HEK293 (cell line): ENCODE results near the gene FILIP1.

Experiments used
- CTCF ChIA-PET: fragments of 350-600 bp; formaldehyde crosslinking; extraction: SDS; loops from one replicate; lab custom pipeline; 2021; ENCODE audit warnings: antibody characterized with exemption; lab: Yijun Ruan, JAX
- POLR2A ChIA-PET: fragments of 300-600 bp; formaldehyde crosslinking; extraction: SDS; loops from one replicate; lab custom pipeline; 2020; ENCODE audit warnings: antibody characterized with exemption, inconsistent platforms; lab: Yijun Ruan, JAX
- H3K27ac ChIP-seq: fragments of 200-500 bp; sonication (Bioruptor generic); 2 replicates; pipeline ENCODE4 v1.5.1; 2014; ENCODE audit warnings: low read depth, low read length, control low read depth, inconsistent platforms; ENCODE audit errors: extremely low read depth
- H3K36me3 ChIP-seq, 2 experiments: fragments of 200-500 bp in 1 of 2; sonication (Bioruptor generic) in 1 of 2; 1 replicate in 1 of 2; 2 replicates in 1 of 2; pipeline ENCODE4 v1.5.1; 2014 to 2017; ENCODE audit warnings: inconsistent platforms in 2 of 2, low read length in 2 of 2; ENCODE audit not compliant: control insufficient read depth in 2 of 2, insufficient read depth in 1 of 2
- H3K4me1 ChIP-seq: fragments of 200-500 bp; sonication (Bioruptor generic); 2 replicates; pipeline ENCODE4 v1.5.1; 2014; ENCODE audit warnings: mild to moderate bottlenecking, low read length, inconsistent platforms; ENCODE audit not compliant: control insufficient read depth, insufficient read depth
- H3K4me3 ChIP-seq: 2 replicates; pipeline ENCODE4 v1.5.1; 2011; ENCODE audit warnings: low read depth, mild to moderate bottlenecking, control low read depth, low read length, moderate library complexity
- H3K9me3 ChIP-seq: fragments of 200-500 bp; sonication (Bioruptor generic); 2 replicates; pipeline ENCODE4 v1.5.1; 2014; ENCODE audit warnings: low read depth, low read length, inconsistent platforms; ENCODE audit not compliant: control insufficient read depth, insufficient read depth
- GLIS1 ChIP-seq: fragments of 450-650 bp; formaldehyde crosslinking; IDR thresholded peaks from 2 replicates; pipeline ENCODE4 v1.5.1; 2016; ENCODE audit warnings: missing biosample characterization, missing genetic modification characterization
- HOXA7 ChIP-seq: sonication (generic); formaldehyde crosslinking; IDR thresholded peaks from 2 replicates; pipeline ENCODE4 v1.8.1; 2022; ENCODE audit warnings: missing genetic modification reagents, borderline replicate concordance
- OVOL3 ChIP-seq: fragments of 450-650 bp; formaldehyde crosslinking; IDR thresholded peaks from 2 replicates; pipeline ENCODE4 v1.5.1; 2016; ENCODE audit warnings: missing biosample characterization, missing genetic modification characterization
- SETDB1 ChIP-seq: IDR thresholded peaks from one replicate; pipeline ENCODE4 v1.6.1; 2017; ENCODE audit warnings: mild to moderate bottlenecking, low read length, moderate library complexity, mixed read lengths; ENCODE audit not compliant: insufficient read length
- TRIM28 ChIP-seq: IDR thresholded peaks from 2 replicates; pipeline ENCODE4 v1.6.1; 2011; ENCODE audit warnings: low read length, control low read depth, borderline replicate concordance
- ZBTB1 ChIP-seq: fragments of 450-650 bp; formaldehyde crosslinking; IDR thresholded peaks from 2 replicates; pipeline ENCODE4 v1.5.1; 2016; ENCODE audit warnings: missing biosample characterization, missing genetic modification characterization
- ZBTB21 ChIP-seq: fragments of 450-650 bp; formaldehyde crosslinking; IDR thresholded peaks from 2 replicates; pipeline ENCODE4 v1.5.1; 2017; ENCODE audit warnings: missing biosample characterization, missing genetic modification characterization
- ZBTB7A ChIP-seq: fragments of 450-650 bp; formaldehyde crosslinking; IDR thresholded peaks from 2 replicates; pipeline ENCODE4 v1.5.1; 2016; ENCODE audit warnings: low read depth, missing biosample characterization, missing genetic modification characterization
- ZFP37 ChIP-seq: fragments of 450-650 bp; formaldehyde crosslinking; IDR thresholded peaks from 2 replicates; pipeline ENCODE4 v1.5.1; 2016; ENCODE audit warnings: missing biosample characterization, missing genetic modification characterization
- ZIC2 ChIP-seq: fragments of 450-650 bp; formaldehyde crosslinking; IDR thresholded peaks from 2 replicates; pipeline ENCODE4 v1.5.1; 2016; ENCODE audit warnings: missing biosample characterization, missing genetic modification characterization
- ZNF132 ChIP-seq: fragments of 450-650 bp; formaldehyde crosslinking; IDR thresholded peaks from 2 replicates; pipeline ENCODE4 v1.5.1; 2017; ENCODE audit warnings: missing biosample characterization, missing genetic modification characterization, borderline replicate concordance
- ZNF133 ChIP-seq: fragments of 450-650 bp; formaldehyde crosslinking; IDR thresholded peaks from 2 replicates; pipeline ENCODE4 v1.5.1; 2016; ENCODE audit warnings: missing biosample characterization, missing genetic modification characterization
- ZNF19 ChIP-seq: fragments of 450-650 bp; formaldehyde crosslinking; IDR thresholded peaks from 2 replicates; pipeline ENCODE4; 2016; ENCODE audit warnings: missing biosample characterization, missing genetic modification characterization, low read depth
- ZNF211 ChIP-seq: fragments of 450-650 bp; formaldehyde crosslinking; IDR thresholded peaks from 2 replicates; pipeline ENCODE4 v1.5.1; 2016; ENCODE audit warnings: low read depth, missing biosample characterization, missing genetic modification characterization
- ZNF214 ChIP-seq: fragments of 450-650 bp; formaldehyde crosslinking; IDR thresholded peaks from 2 replicates; pipeline ENCODE4 v1.5.1; 2017; ENCODE audit warnings: missing biosample characterization, mild to moderate bottlenecking, missing genetic modification characterization, borderline replicate concordance
- ZNF292 ChIP-seq: fragments of 450-650 bp; formaldehyde crosslinking; IDR thresholded peaks from 2 replicates; pipeline ENCODE4 v1.5.1; 2016; ENCODE audit warnings: low read depth, missing biosample characterization, missing genetic modification characterization, borderline replicate concordance
- ZNF391 ChIP-seq: fragments of 450-650 bp; formaldehyde crosslinking; IDR thresholded peaks from 2 replicates; pipeline ENCODE4 v1.5.1; 2016; ENCODE audit warnings: low read depth, missing biosample characterization, missing genetic modification characterization, borderline replicate concordance
- ZNF423 ChIP-seq: fragments of 450-650 bp; formaldehyde crosslinking; IDR thresholded peaks from 2 replicates; pipeline ENCODE4 v1.5.1; 2016; ENCODE audit warnings: missing biosample characterization, missing genetic modification characterization
- ZNF549 ChIP-seq: fragments of 450-650 bp; IDR thresholded peaks from 2 replicates; pipeline ENCODE4 v1.5.1; 2018; ENCODE audit warnings: missing biosample characterization, missing genetic modification characterization, mild to moderate bottlenecking, inconsistent platforms, moderate library complexity
- ZNF560 ChIP-seq: fragments of 450-650 bp; formaldehyde crosslinking; IDR thresholded peaks from 2 replicates; pipeline ENCODE4 v1.5.1; 2017; ENCODE audit warnings: missing biosample characterization, missing genetic modification characterization, borderline replicate concordance
- ZNF610 ChIP-seq: fragments of 450-650 bp; formaldehyde crosslinking; IDR thresholded peaks from 2 replicates; pipeline ENCODE4 v1.5.1; 2016; ENCODE audit warnings: missing biosample characterization, missing genetic modification characterization, borderline replicate concordance
- ZNF621 ChIP-seq: fragments of 450-650 bp; formaldehyde crosslinking; IDR thresholded peaks from 2 replicates; pipeline ENCODE4 v1.5.1; 2017; ENCODE audit warnings: missing biosample characterization, missing genetic modification characterization
- ZNF701 ChIP-seq: fragments of 450-650 bp; formaldehyde crosslinking; IDR thresholded peaks from 2 replicates; pipeline ENCODE4 v1.5.1; 2016; ENCODE audit warnings: missing biosample characterization, missing genetic modification characterization
- ZNF707 ChIP-seq: fragments of 450-650 bp; formaldehyde crosslinking; IDR thresholded peaks from 2 replicates; pipeline ENCODE4 v1.5.1; 2016; ENCODE audit warnings: missing biosample characterization, missing genetic modification characterization
- ZSCAN30 ChIP-seq: fragments of 450-650 bp; IDR thresholded peaks from 2 replicates; pipeline ENCODE4 v1.5.1; 2018; ENCODE audit warnings: missing biosample characterization, mild to moderate bottlenecking, missing genetic modification characterization, moderate library complexity
- ZXDB ChIP-seq: fragments of 450-650 bp; formaldehyde crosslinking; IDR thresholded peaks from 2 replicates; pipeline ENCODE4 v1.5.1; 2016; ENCODE audit warnings: missing biosample characterization, missing genetic modification characterization
- TF ChIP-seq, protein P1 (sequence below): fragments of 450-650 bp; formaldehyde crosslinking; optimal IDR thresholded peaks from 2 replicates; pipeline ENCODE3; 2016; ENCODE audit warnings: missing biosample characterization, mild to moderate bottlenecking, missing genetic modification characterization
- TF ChIP-seq, protein P2 (sequence below): fragments of 450-650 bp; formaldehyde crosslinking; IDR thresholded peaks from 2 replicates; pipeline ENCODE4 v1.5.1; 2016; ENCODE audit warnings: missing biosample characterization, missing genetic modification characterization
- TF ChIP-seq, protein P3 (sequence below): fragments of 450-650 bp; formaldehyde crosslinking; IDR thresholded peaks from 2 replicates; pipeline ENCODE4 v1.5.1; 2017; ENCODE audit warnings: missing biosample characterization, missing genetic modification characterization
- TF ChIP-seq, protein P4 (sequence below): fragments of 450-650 bp; formaldehyde crosslinking; IDR thresholded peaks from 2 replicates; pipeline ENCODE4 v1.5.1; 2017; ENCODE audit warnings: missing biosample characterization, missing genetic modification characterization

The FILIP1 gene

DNA sequence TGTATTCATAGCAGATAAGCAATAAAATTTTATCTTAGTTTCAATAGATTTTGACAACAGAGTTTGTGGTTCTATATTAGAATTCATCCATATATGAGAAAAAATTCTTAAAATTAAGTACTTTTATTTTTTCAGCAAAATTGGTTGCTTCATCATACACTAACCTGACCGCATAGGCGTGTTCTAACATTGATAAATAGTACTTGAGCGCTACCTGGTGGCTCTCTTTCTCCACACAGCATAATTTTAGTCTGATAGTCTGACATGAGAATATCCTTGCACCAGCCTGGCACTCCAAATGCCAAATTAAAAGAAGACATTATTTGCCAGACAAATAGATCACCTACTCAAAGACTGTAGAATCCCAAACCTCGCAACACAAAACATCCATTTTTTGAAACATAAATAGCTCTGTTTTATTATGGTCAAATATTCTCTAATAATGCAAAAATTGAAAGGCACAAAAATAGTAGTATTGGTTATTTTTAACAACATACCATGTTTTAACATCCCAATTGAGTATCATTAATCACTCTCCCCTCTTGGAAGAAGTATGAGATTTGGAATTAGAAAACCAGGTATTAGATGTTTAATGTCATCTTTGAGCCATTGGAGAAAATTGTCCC is 33.0 kb upstream of the FILIP1 start (continued):
- TF ChIP-seq GLIS1 (tag by site-specific recombination) (no peak), ZNF19 (tag by site-specific recombination) (no peak), ZNF132 (tag by site-specific recombination) (no peak), ZNF211 (tag by site-specific recombination) (no peak), ZBTB1 (no peak), ZNF701 (tag by site-specific recombination) (no peak), HOXA7 (CRISPR knock-in tag) (no peak), ZSCAN30 (0 out of 2 replicates have a peak, but pooled peaks have one; percentile 10), ZNF214 (no peak), ZNF621 (tag by site-specific recombination) (no peak), ZNF560 (tag by site-specific recombination) (no peak)
- TF ChIP-seq, protein P1, sequence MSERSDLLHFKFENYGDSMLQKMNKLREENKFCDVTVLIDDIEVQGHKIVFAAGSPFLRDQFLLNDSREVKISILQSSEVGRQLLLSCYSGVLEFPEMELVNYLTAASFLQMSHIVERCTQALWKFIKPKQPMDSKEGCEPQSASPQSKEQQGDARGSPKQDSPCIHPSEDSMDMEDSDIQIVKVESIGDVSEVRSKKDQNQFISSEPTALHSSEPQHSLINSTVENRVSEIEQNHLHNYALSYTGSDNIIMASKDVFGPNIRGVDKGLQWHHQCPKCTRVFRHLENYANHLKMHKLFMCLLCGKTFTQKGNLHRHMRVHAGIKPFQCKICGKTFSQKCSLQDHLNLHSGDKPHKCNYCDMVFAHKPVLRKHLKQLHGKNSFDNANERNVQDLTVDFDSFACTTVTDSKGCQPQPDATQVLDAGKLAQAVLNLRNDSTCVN (tag by site-specific recombination), result no peak
- TF ChIP-seq, protein P2, sequence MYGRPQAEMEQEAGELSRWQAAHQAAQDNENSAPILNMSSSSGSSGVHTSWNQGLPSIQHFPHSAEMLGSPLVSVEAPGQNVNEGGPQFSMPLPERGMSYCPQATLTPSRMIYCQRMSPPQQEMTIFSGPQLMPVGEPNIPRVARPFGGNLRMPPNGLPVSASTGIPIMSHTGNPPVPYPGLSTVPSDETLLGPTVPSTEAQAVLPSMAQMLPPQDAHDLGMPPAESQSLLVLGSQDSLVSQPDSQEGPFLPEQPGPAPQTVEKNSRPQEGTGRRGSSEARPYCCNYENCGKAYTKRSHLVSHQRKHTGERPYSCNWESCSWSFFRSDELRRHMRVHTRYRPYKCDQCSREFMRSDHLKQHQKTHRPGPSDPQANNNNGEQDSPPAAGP (tag by site-specific recombination), result no peak
- TF ChIP-seq, all 188 proteins: peak for 5

DNA sequence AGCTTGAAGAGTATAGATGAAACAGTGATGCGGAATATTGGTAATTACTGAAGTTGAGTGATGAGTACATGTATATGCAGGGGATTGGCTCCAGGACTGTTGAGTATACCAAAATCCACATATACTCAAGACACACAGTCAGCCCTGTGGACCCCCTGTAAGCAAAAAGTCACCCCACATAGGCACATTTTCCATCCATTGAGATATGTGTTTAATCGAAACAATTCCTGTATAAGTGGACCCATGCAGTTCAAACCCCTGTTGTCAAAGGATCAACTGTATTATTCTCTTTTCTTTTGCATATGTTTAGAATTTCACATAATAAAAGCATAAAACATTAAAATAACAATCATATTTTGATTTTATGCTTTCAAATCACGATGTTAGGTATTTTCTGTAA is 32.1 kb upstream of the FILIP1 start:
- POLR2A ChIA-PET, result interaction anchor here (0.7 to 1.8 kb wide), 3 partner anchors 157 to 282 kb away, joined by 3 to 9 read pairs (median 6); partner anchors contain the start of gene COX7A2
- CTCF ChIA-PET, result interaction anchor here (0.6 to 4.8 kb wide), 21 partner anchors 21 to 1829 kb away, joined by 3 to 66 read pairs (median 4); partner anchors contain the start of gene FILIP1
- H3K9me3 ChIP-seq, result no peaks in the 10 kb centered on the region
- peaks cover 11% of the 10 kb centered on the region for H3K4me1 ChIP-seq
- H3K4me3 ChIP-seq, result no peak overlapping the region
- no peak overlapping the region for H3K27ac ChIP-seq
- no peaks in the 10 kb centered on the region for H3K36me3 ChIP-seq
- peak; percentile 94 for TF ChIP-seq SETDB1
- TF ChIP-seq, protein P3, sequence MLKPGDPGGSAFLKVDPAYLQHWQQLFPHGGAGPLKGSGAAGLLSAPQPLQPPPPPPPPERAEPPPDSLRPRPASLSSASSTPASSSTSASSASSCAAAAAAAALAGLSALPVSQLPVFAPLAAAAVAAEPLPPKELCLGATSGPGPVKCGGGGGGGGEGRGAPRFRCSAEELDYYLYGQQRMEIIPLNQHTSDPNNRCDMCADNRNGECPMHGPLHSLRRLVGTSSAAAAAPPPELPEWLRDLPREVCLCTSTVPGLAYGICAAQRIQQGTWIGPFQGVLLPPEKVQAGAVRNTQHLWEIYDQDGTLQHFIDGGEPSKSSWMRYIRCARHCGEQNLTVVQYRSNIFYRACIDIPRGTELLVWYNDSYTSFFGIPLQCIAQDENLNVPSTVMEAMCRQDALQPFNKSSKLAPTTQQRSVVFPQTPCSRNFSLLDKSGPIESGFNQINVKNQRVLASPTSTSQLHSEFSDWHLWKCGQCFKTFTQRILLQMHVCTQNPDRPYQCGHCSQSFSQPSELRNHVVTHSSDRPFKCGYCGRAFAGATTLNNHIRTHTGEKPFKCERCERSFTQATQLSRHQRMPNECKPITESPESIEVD, result no peak
- peak; percentile 3; the same call in 1 of the 2 replicates for TF ChIP-seq ZNF549 (tag by site-specific recombination)
- TF ChIP-seq ZFP37 (tag by site-specific recombination), result no peak
- TF ChIP-seq ZNF423, result no peak
- no peak for TF ChIP-seq ZNF560 (tag by site-specific recombination)
- TF ChIP-seq ZIC2 (tag by site-specific recombination), result no peak
- TF ChIP-seq ZNF133 (tag by site-specific recombination), result peak; percentile 98
- TF ChIP-seq, protein P4, sequence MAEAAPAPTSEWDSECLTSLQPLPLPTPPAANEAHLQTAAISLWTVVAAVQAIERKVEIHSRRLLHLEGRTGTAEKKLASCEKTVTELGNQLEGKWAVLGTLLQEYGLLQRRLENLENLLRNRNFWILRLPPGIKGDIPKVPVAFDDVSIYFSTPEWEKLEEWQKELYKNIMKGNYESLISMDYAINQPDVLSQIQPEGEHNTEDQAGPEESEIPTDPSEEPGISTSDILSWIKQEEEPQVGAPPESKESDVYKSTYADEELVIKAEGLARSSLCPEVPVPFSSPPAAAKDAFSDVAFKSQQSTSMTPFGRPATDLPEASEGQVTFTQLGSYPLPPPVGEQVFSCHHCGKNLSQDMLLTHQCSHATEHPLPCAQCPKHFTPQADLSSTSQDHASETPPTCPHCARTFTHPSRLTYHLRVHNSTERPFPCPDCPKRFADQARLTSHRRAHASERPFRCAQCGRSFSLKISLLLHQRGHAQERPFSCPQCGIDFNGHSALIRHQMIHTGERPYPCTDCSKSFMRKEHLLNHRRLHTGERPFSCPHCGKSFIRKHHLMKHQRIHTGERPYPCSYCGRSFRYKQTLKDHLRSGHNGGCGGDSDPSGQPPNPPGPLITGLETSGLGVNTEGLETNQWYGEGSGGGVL (tag by site-specific recombination), result no peak
- no peak for TF ChIP-seq ZBTB21 (tag by site-specific recombination)
- no peak for TF ChIP-seq OVOL3 (tag by site-specific recombination)
- no peak for TF ChIP-seq ZBTB1
- no peak for TF ChIP-seq ZNF292 (tag by site-specific recombination)
- no peak for TF ChIP-seq ZXDB
- no peak for TF ChIP-seq ZNF391 (tag by site-specific recombination)
- no peak for TF ChIP-seq ZBTB7A (tag by site-specific recombination)
- no peak for TF ChIP-seq TRIM28
- TF ChIP-seq ZNF610, result no peak
- TF ChIP-seq ZNF707 (tag by site-specific recombination), result no peak
- TF ChIP-seq, all 188 proteins: peak for 3
